ENCODE results near the gene IFNA2.

Gene IFNA2

GRCh38 chr9:21404146-21404545 is 18.9 kb upstream of the IFNA2 start:
- no peak overlapping the region for H3K14ac ChIP-seq (ENCODE audit: low read length)

GRCh38 chr9:21402386-21403251 is 17.4 kb upstream of the IFNA2 start:
- WGBS (ENCODE audit: extremely low coverage, insufficient coverage, insufficient read length): no CpG with 5 or more reads among the region's 53 CpGs
- H4K12ac ChIP-seq (ENCODE audit: low read depth, low read length): no peak overlapping the region
- no peaks in the 10 kb centered on the region for H3K4me1 ChIP-seq (ENCODE audit: control insufficient read depth in 1 of 2, insufficient read depth in 2 of 2, low read length in 2 of 2)
- H2BK12ac ChIP-seq (ENCODE audit: low read length): no peak overlapping the region
- peak overlapping the region; percentile 56 for H2AFZ ChIP-seq (ENCODE audit: insufficient read depth, low read length, poor library complexity)
- H4K8ac ChIP-seq (ENCODE audit: low read depth, low read length): peak overlapping the region; percentile 9
- H3K79me2 ChIP-seq (ENCODE audit: control insufficient read depth, insufficient read depth, low read length, poor library complexity): no peaks in the 10 kb centered on the region
- H2BK120ac ChIP-seq (ENCODE audit: insufficient read depth, low read length, poor library complexity): no peak overlapping the region
- no peaks in the 10 kb centered on the region for H3K27me3 ChIP-seq (ENCODE audit: insufficient read depth, low read length)
- H3K27ac ChIP-seq (ENCODE audit: low read depth, low read length): no peak overlapping the region
- no peak overlapping the region for H3K14ac ChIP-seq (ENCODE audit: low read length)
- H2BK5ac ChIP-seq (ENCODE audit: low read depth, low read length, poor library complexity): no peak overlapping the region
- no peaks in the 10 kb centered on the region for H3K36me3 ChIP-seq (ENCODE audit: control insufficient read depth in 1 of 2, insufficient read depth in 2 of 2, low read length in 2 of 2)
- H3K4me2 ChIP-seq (ENCODE audit: low read length): peak overlapping the region; percentile 85
- no peak overlapping the region for H2AK5ac ChIP-seq (ENCODE audit: low read length)
- peak overlapping the region; percentile 61 for H3K4me3 ChIP-seq (ENCODE audit: low read depth, low read length)
- no peak overlapping the region for H4K91ac ChIP-seq (ENCODE audit: low read depth, low read length)
- H3K9me3 ChIP-seq (ENCODE audit: insufficient read depth, low read depth, low read length): no peaks in the 10 kb centered on the region
- H3K79me1 ChIP-seq (ENCODE audit: low read length): no peaks in the 10 kb centered on the region
- H3K9ac ChIP-seq (ENCODE audit: low read length): no peak overlapping the region
- no peak overlapping the region for H3K18ac ChIP-seq (ENCODE audit: low read length)
- no peak overlapping the region for H3K4ac ChIP-seq (ENCODE audit: low read depth, low read length)
- DNase-seq: peak in 1 of 2 donors; percentile 15
- no peak overlapping the region for H3K23ac ChIP-seq (ENCODE audit: low read length)

More at GRCh38 chr9:21404146-21404545, 18.9 kb upstream of the IFNA2 start:
- H3K4me3 ChIP-seq (ENCODE audit: low read depth, low read length): no peak overlapping the region
- no peak overlapping the region for H2BK120ac ChIP-seq (ENCODE audit: insufficient read depth, low read length, poor library complexity)
- no peak overlapping the region for H3K23ac ChIP-seq (ENCODE audit: low read length)
- no peak overlapping the region for H2BK12ac ChIP-seq (ENCODE audit: low read length)
- no peaks in the 10 kb centered on the region for H3K9me3 ChIP-seq (ENCODE audit: insufficient read depth, low read depth, low read length)
- no peak overlapping the region for H3K27ac ChIP-seq (ENCODE audit: low read depth, low read length)
- no peak overlapping the region for H4K91ac ChIP-seq (ENCODE audit: low read depth, low read length)
- no peaks in the 10 kb centered on the region for H3K36me3 ChIP-seq (ENCODE audit: control insufficient read depth in 1 of 2, insufficient read depth in 2 of 2, low read length in 2 of 2)
- H4K8ac ChIP-seq (ENCODE audit: low read depth, low read length): no peak overlapping the region
- no peak overlapping the region for H3K18ac ChIP-seq (ENCODE audit: low read length)
- no peak overlapping the region for H2BK5ac ChIP-seq (ENCODE audit: low read depth, low read length, poor library complexity)
- H3K79me1 ChIP-seq (ENCODE audit: low read length): no peaks in the 10 kb centered on the region
- no peak overlapping the region for H3K9ac ChIP-seq (ENCODE audit: low read length)
- H3K4me1 ChIP-seq (ENCODE audit: control insufficient read depth in 1 of 2, insufficient read depth in 2 of 2, low read length in 2 of 2): no peaks in the 10 kb centered on the region
- H2AFZ ChIP-seq (ENCODE audit: insufficient read depth, low read length, poor library complexity): no peak overlapping the region
- H3K79me2 ChIP-seq (ENCODE audit: control insufficient read depth, insufficient read depth, low read length, poor library complexity): no peaks in the 10 kb centered on the region
- WGBS (ENCODE audit: extremely low coverage, insufficient coverage, insufficient read length): no CpG with 5 or more reads among the region's 3 CpGs
- H2AK5ac ChIP-seq (ENCODE audit: low read length): no peak overlapping the region
- H3K4ac ChIP-seq (ENCODE audit: low read depth, low read length): no peak overlapping the region
- no peak overlapping the region for H3K4me2 ChIP-seq (ENCODE audit: low read length)
- no peaks in the 10 kb centered on the region for H3K27me3 ChIP-seq (ENCODE audit: insufficient read depth, low read length)
- no peak for DNase-seq
- H4K12ac ChIP-seq (ENCODE audit: low read depth, low read length): no peak overlapping the region

- no peaks in the 10 kb centered on the region for H3K79me2 ChIP-seq (ENCODE audit: control insufficient read depth, insufficient read depth, low read length, poor library complexity)
- no peak overlapping the region for H4K91ac ChIP-seq (ENCODE audit: low read depth, low read length)
- no peak overlapping the region for H3K9ac ChIP-seq (ENCODE audit: low read length)
- H3K27me3 ChIP-seq (ENCODE audit: insufficient read depth, low read length): no peaks in the 10 kb centered on the region
- WGBS (ENCODE audit: extremely low coverage, insufficient coverage, insufficient read length): no CpG with 5 or more reads among the region's 3 CpGs
- H4K8ac ChIP-seq (ENCODE audit: low read depth, low read length): no peak overlapping the region
- H3K4me1 ChIP-seq (ENCODE audit: control insufficient read depth in 1 of 2, insufficient read depth in 2 of 2, low read length in 2 of 2): no peaks in the 10 kb centered on the region
- H3K18ac ChIP-seq (ENCODE audit: low read length): no peak overlapping the region
- H3K4me2 ChIP-seq (ENCODE audit: low read length): no peak overlapping the region
- no peak for DNase-seq
- H3K4me3 ChIP-seq (ENCODE audit: low read depth, low read length): no peak overlapping the region
- H4K12ac ChIP-seq (ENCODE audit: low read depth, low read length): no peak overlapping the region
- no peak overlapping the region for H2BK120ac ChIP-seq (ENCODE audit: insufficient read depth, low read length, poor library complexity)
- no peak overlapping the region for H3K27ac ChIP-seq (ENCODE audit: low read depth, low read length)
- H2AK5ac ChIP-seq (ENCODE audit: low read length): no peak overlapping the region
- no peak overlapping the region for H3K4ac ChIP-seq (ENCODE audit: low read depth, low read length)
- H3K9me3 ChIP-seq (ENCODE audit: insufficient read depth, low read depth, low read length): no peaks in the 10 kb centered on the region
- H3K79me1 ChIP-seq (ENCODE audit: low read length): no peaks in the 10 kb centered on the region
- no peak overlapping the region for H2AFZ ChIP-seq (ENCODE audit: insufficient read depth, low read length, poor library complexity)
- H3K23ac ChIP-seq (ENCODE audit: low read length): no peak overlapping the region
- H3K14ac ChIP-seq (ENCODE audit: low read length): no peak overlapping the region
- no peak overlapping the region for H2BK12ac ChIP-seq (ENCODE audit: low read length)
- no peaks in the 10 kb centered on the region for H3K36me3 ChIP-seq (ENCODE audit: control insufficient read depth in 1 of 2, insufficient read depth in 2 of 2, low read length in 2 of 2)
- no peak overlapping the region for H2BK5ac ChIP-seq (ENCODE audit: low read depth, low read length, poor library complexity)
Measured at GRCh38 chr9:21399956-21400355, 14.8 kb upstream of the IFNA2 start.

- no peak overlapping the region for H2AFZ ChIP-seq (ENCODE audit: insufficient read depth, low read length, poor library complexity)
Measured at GRCh38 chr9:21398955-21399489, 13.8 kb upstream of the IFNA2 start.

More at GRCh38 chr9:21398955-21399489, 13.8 kb upstream of the IFNA2 start:
- Histone ChIP-seq H3K9ac (ENCODE audit: low read length) (no peak overlapping the region), H3K4me1 (ENCODE audit: control insufficient read depth in 1 of 2, insufficient read depth in 2 of 2, low read length in 2 of 2) (no peaks in the 10 kb centered on the region), H3K27me3 (ENCODE audit: insufficient read depth, low read length) (no peaks in the 10 kb centered on the region), H3K4me3 (ENCODE audit: low read depth, low read length) (no peak overlapping the region), H3K23ac (ENCODE audit: low read length) (no peak overlapping the region), H4K8ac (ENCODE audit: low read depth, low read length) (no peak overlapping the region), H2AK5ac (ENCODE audit: low read length) (no peak overlapping the region), H3K4ac (ENCODE audit: low read depth, low read length) (no peak overlapping the region), H2BK120ac (ENCODE audit: insufficient read depth, low read length, poor library complexity) (no peak overlapping the region), H2BK5ac (ENCODE audit: low read depth, low read length, poor library complexity) (no peak overlapping the region), H3K79me1 (ENCODE audit: low read length) (no peaks in the 10 kb centered on the region), H4K12ac (ENCODE audit: low read depth, low read length) (no peak overlapping the region), H3K4me2 (ENCODE audit: low read length) (no peak overlapping the region), H3K9me3 (ENCODE audit: insufficient read depth, low read depth, low read length) (no peaks in the 10 kb centered on the region), H3K14ac (ENCODE audit: low read length) (no peak overlapping the region), H2BK12ac (ENCODE audit: low read length) (no peak overlapping the region), H4K91ac (ENCODE audit: low read depth, low read length) (no peak overlapping the region), H3K27ac (ENCODE audit: low read depth, low read length) (no peak overlapping the region), H3K79me2 (ENCODE audit: control insufficient read depth, insufficient read depth, low read length, poor library complexity) (no peaks in the 10 kb centered on the region), H3K18ac (ENCODE audit: low read length) (no peak overlapping the region), H3K36me3 (ENCODE audit: control insufficient read depth in 1 of 2, insufficient read depth in 2 of 2, low read length in 2 of 2) (no peaks in the 10 kb centered on the region)
- WGBS (ENCODE audit: extremely low coverage, insufficient coverage, insufficient read length): no CpG with 5 or more reads among the region's 5 CpGs
- no peak for DNase-seq

Measured in trophoblast cell (in vitro differentiated cells and primary cell).